ENCODE data around the gene KARS1. TPM values are rescaled to one million over a fixed set of nuclear protein-coding genes. Genes with fewer than 3 reads are reported as not detected.

Gene KARS1
- total RNA-seq, 2 experiments from 2014 or later, result 126 to 172 TPM

DNA sequence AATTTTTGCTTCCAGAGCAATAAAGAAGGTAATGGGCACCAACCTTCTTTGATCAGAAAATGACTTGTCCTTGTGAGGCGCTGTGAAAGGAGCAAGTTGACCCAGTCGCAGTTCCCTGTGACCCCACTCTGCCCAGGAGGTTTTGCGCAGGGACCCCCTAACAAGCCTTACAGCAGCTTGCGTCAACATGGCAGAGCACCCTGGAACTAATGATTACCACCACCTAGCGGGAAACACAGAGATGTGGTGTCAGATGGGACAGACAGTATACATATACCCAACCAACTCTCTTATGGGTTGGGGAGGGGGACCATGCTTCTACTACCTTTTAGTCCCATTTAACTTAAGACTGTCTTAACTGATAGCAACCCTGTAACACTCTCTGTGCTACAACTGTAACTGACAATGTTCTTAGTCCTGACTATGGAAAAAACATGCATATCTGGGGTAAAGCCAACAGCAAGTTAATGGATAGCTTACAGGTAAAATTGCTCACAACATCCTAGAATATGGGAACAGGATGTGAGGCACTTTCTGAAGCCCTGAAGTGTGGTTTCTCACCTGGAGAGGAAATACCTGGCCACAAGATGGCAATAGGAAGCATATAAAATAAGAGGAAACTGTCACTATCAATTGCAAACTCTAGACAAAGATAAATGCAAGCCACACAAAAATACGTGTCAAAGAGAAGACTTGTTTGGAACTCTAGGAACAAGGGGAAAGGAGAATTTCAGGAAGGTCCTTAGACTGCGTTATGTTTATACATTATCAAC is 3.0 kb downstream of the KARS1 start:
- no TSS peak for BruUV-seq (replicated peaks)
- CTCF ChIA-PET (ENCODE audit: unreplicated experiment), result no interaction called here
- H3K9me3 ChIP-seq (ENCODE audit: low read length), result no peaks in the 10 kb centered on the region

GRCh38 chr16:75640598-75640997 is 6.9 kb downstream of the KARS1 start:
- CTCF ChIA-PET (ENCODE audit: unreplicated experiment), result no interaction called here
- peaks cover 35% of the 10 kb centered on the region for H3K79me2 ChIP-seq (ENCODE audit: insufficient read depth, low read depth, low read length)
- intact Hi-C loops (cut with micrococcal nuclease; ENCODE audit: unreplicated experiment), result no loop called here

More for the DNA sequence above, 3.0 kb downstream of the KARS1 start:
- TF ChIP-seq EZH2phosphoT487 (IDR thresholded peaks at IDR 0.05; ENCODE audit: borderline replicate concordance, low read depth, low read length), result no peak
- peak; percentile 66 for TF ChIP-seq CTCF (conservative IDR thresholded peaks at IDR 0.05; ENCODE audit: low read length)
- POLR2A ChIA-PET, result interaction anchor here (0.6 to 1.1 kb wide), 4 partner anchors 11 to 115 kb away, joined by 3 to 5 read pairs (median 4); no protein-coding TSS in a partner anchor
- Histone ChIP-seq H3K27ac (ENCODE audit: low read depth, low read length, poor library complexity, severe bottlenecking) (no peak overlapping the region), H4K20me1 (ENCODE audit: insufficient read depth, low read length) (peaks cover 27% of the 10 kb centered on the region), H3K4me2 (ENCODE audit: low read length) (peak overlapping the region; percentile 87), H3K4me1 (ENCODE audit: insufficient read depth, low read length, poor library complexity, severe bottlenecking) (peaks cover 31% of the 10 kb centered on the region), H3K79me2 (ENCODE audit: insufficient read depth, low read depth, low read length) (peaks cover 69% of the 10 kb centered on the region), H3K4me3 (ENCODE audit: low read depth, low read length, poor library complexity, severe bottlenecking) (peak overlapping the region; percentile 88), H3K36me3 (ENCODE audit: insufficient read depth, low read length) (peaks cover 65% of the 10 kb centered on the region), H3K9me2 (ENCODE audit: insufficient read depth, low read length) (no peaks in the 10 kb centered on the region), H2AFZ (ENCODE audit: low read length) (no peak overlapping the region)
- DNase-seq (ENCODE audit: low spot score), result peak; percentile 35
- intact Hi-C loops (cut with micrococcal nuclease; ENCODE audit: unreplicated experiment), result loop anchor here (5.0 kb wide), 1 partner anchor 182 kb away; the partner anchor contains the start of gene TMEM170A

More at GRCh38 chr16:75640598-75640997, 6.9 kb downstream of the KARS1 start:
- Histone ChIP-seq H3K4me2 (ENCODE audit: low read length) (no peak overlapping the region), H2AFZ (ENCODE audit: low read length) (no peak overlapping the region), H3K9me2 (ENCODE audit: insufficient read depth, low read length) (no peaks in the 10 kb centered on the region), H4K20me1 (ENCODE audit: insufficient read depth, low read length) (peaks cover 26% of the 10 kb centered on the region), H3K36me3 (ENCODE audit: insufficient read depth, low read length) (peaks cover 98% of the 10 kb centered on the region), H3K4me1 (ENCODE audit: insufficient read depth, low read length, poor library complexity, severe bottlenecking) (peaks cover 18% of the 10 kb centered on the region), H3K4me3 (ENCODE audit: low read depth, low read length, poor library complexity, severe bottlenecking) (no peak overlapping the region), H3K9me3 (ENCODE audit: low read length) (no peaks in the 10 kb centered on the region), H3K27ac (ENCODE audit: low read depth, low read length, poor library complexity, severe bottlenecking) (no peak overlapping the region)
- TF ChIP-seq CTCF (conservative IDR thresholded peaks at IDR 0.05; ENCODE audit: low read length) (no peak), EZH2phosphoT487 (IDR thresholded peaks at IDR 0.05; ENCODE audit: borderline replicate concordance, low read depth, low read length) (no peak)
- BruUV-seq (replicated peaks), result no TSS peak
- POLR2A ChIA-PET, result no interaction called here
- no peak for DNase-seq (ENCODE audit: low spot score)
